ENCODE measurements around the gene CAPZA2. TPM values are rescaled to one million over a fixed set of nuclear protein-coding genes. Genes with fewer than 3 reads are reported as not detected.

The CAPZA2 gene
- total RNA-seq, 2 experiments from 2014 or later = 93.6 to 96.5 TPM

DNA sequence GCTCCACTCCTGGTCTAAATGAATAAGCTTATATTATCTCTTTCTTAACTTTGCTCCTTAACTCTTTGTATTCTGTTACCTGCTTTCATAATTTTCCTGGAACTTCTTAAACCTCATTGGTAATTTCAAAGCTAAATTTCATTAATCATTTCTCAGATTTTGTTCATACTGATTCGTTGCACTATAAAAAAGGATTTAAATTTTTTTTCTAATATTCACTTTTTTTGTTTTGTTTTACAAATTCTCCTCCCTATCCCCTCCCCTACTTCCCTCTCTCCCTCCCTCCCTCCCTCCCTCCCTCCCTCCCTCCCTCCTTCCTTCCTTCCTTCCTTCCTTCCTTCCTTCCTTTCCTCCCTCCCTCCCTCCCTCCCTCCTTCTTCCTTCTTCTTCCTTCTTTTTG is 105.6 kb downstream of the CAPZA2 start:
- no peaks in the 10 kb centered on the region for H3K4me1 ChIP-seq (ENCODE audit: insufficient read depth, low read length)
- H3K4me1 Mint-ChIP-seq (ENCODE audit: low read depth) = no peaks in the 10 kb centered on the region
- no peaks in the 10 kb centered on the region for H3K9me3 ChIP-seq (ENCODE audit: control insufficient read depth in 1 of 2, insufficient read depth in 1 of 2, low read length in 2 of 2)
- ChIA-PET CTCF (no interaction called here), POLR2A (no interaction called here)
- H3K4me3 ChIP-seq (ENCODE audit: low read length) = no peak overlapping the region
- ATAC-seq (ENCODE audit: poor library complexity) (no peak), DNase-seq (no peak)
- H3K36me3 Mint-ChIP-seq (ENCODE audit: low read depth) = no peaks in the 10 kb centered on the region
- no peaks in the 10 kb centered on the region for H3K27me3 ChIP-seq (ENCODE audit: control insufficient read depth in 1 of 2, insufficient read depth in 2 of 2, low read length in 2 of 2)
- no peaks in the 10 kb centered on the region for H3K27me3 Mint-ChIP-seq
- H3K27ac ChIP-seq (ENCODE audit: low read depth in 1 of 2, low read length in 2 of 2) = no peak overlapping the region
- no peak overlapping the region for H3K4me3 Mint-ChIP-seq
- intact Hi-C loops (cut with DNase I, micrococcal nuclease) = no loop called here
- H3K36me3 ChIP-seq (ENCODE audit: insufficient read depth, low read length) = no peaks in the 10 kb centered on the region
- no peaks in the 10 kb centered on the region for H3K9me3 Mint-ChIP-seq
- H3K27ac Mint-ChIP-seq = no peak overlapping the region
- TF ChIP-seq, protein P1, sequence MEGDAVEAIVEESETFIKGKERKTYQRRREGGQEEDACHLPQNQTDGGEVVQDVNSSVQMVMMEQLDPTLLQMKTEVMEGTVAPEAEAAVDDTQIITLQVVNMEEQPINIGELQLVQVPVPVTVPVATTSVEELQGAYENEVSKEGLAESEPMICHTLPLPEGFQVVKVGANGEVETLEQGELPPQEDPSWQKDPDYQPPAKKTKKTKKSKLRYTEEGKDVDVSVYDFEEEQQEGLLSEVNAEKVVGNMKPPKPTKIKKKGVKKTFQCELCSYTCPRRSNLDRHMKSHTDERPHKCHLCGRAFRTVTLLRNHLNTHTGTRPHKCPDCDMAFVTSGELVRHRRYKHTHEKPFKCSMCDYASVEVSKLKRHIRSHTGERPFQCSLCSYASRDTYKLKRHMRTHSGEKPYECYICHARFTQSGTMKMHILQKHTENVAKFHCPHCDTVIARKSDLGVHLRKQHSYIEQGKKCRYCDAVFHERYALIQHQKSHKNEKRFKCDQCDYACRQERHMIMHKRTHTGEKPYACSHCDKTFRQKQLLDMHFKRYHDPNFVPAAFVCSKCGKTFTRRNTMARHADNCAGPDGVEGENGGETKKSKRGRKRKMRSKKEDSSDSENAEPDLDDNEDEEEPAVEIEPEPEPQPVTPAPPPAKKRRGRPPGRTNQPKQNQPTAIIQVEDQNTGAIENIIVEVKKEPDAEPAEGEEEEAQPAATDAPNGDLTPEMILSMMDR (IDR thresholded peaks at IDR 0.05) = no peak

DNA sequence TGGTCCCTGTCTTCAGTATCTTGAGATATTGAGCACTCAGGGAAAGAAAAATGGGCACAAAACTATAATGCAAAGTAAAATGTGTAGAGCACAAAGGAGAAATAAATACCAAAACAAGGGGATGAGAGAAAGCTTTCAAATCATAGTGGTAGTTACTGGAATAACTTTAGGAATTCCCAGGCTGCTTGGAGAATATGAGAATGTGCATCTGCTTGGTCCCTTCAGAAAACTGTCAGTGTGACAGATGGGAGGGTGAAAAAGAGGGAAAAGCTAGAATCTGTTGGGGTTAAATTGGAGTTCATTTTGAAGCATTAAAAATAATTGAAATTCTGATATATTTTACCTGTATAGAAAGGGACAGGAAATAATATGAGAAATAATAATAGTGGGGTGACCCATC is 106.2 kb downstream of the CAPZA2 start:
- H3K27ac ChIP-seq (ENCODE audit: low read depth in 1 of 2, low read length in 2 of 2) = no peak overlapping the region
- Mint-ChIP-seq H3K36me3 (ENCODE audit: low read depth) (no peaks in the 10 kb centered on the region), H3K27me3 (no peaks in the 10 kb centered on the region), H3K9me3 (no peaks in the 10 kb centered on the region), H3K27ac (no peak overlapping the region), H3K4me1 (ENCODE audit: low read depth) (no peaks in the 10 kb centered on the region), H3K4me3 (no peak overlapping the region)
- intact Hi-C loops (cut with DNase I, micrococcal nuclease) = no loop called here
- ATAC-seq (ENCODE audit: poor library complexity) = no peak
- CTCF ChIA-PET = no interaction called here
- no peaks in the 10 kb centered on the region for H3K9me3 ChIP-seq (ENCODE audit: control insufficient read depth in 1 of 2, insufficient read depth in 1 of 2, low read length in 2 of 2)
- TF ChIP-seq, protein P1 (IDR thresholded peaks at IDR 0.05) = no peak
- H3K36me3 ChIP-seq (ENCODE audit: insufficient read depth, low read length) = no peaks in the 10 kb centered on the region
- no peak for DNase-seq
- H3K4me3 ChIP-seq (ENCODE audit: low read length) = no peak overlapping the region
- POLR2A ChIA-PET = no interaction called here
- no peaks in the 10 kb centered on the region for H3K27me3 ChIP-seq (ENCODE audit: control insufficient read depth in 1 of 2, insufficient read depth in 2 of 2, low read length in 2 of 2)
- H3K4me1 ChIP-seq (ENCODE audit: insufficient read depth, low read length) = no peaks in the 10 kb centered on the region

DNA sequence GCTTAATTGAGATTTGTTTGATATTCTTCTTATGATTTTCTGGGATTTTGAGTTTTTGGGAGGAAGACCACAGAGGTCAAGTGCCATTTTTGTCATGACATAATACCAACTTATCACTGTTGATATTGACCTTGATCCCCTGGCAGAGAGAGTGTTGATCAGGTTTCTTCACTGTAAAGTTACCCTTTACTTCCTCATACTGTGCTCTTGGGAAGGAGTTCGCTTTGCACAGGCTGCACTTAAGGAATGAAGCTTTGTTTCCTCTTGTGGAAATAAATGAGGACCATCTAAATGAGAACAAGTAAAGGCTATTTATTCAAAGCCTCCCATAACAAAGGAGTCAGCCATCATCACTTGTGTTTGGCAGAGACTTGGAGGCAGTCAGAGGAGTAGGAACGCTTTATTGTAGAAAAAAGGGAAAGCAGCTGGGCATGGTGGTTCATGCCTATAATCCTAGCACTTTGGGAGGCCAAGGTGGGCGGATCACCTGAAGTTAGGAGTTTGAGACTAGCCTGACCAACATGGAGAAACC is 107.0 kb downstream of the CAPZA2 start:
- Histone ChIP-seq H3K4me3 (ENCODE audit: low read length) (no peak overlapping the region), H3K36me3 (ENCODE audit: insufficient read depth, low read length) (no peaks in the 10 kb centered on the region), H3K4me1 (ENCODE audit: insufficient read depth, low read length) (no peaks in the 10 kb centered on the region), H3K9me3 (ENCODE audit: control insufficient read depth in 1 of 2, insufficient read depth in 1 of 2, low read length in 2 of 2) (no peaks in the 10 kb centered on the region), H3K27me3 (ENCODE audit: control insufficient read depth in 1 of 2, insufficient read depth in 2 of 2, low read length in 2 of 2) (no peaks in the 10 kb centered on the region), H3K27ac (ENCODE audit: low read depth in 1 of 2, low read length in 2 of 2) (no peak overlapping the region)
- POLR2A ChIA-PET = no interaction called here
- CTCF ChIA-PET = no interaction called here
- intact Hi-C loops (cut with DNase I, micrococcal nuclease) = no loop called here
- Mint-ChIP-seq H3K4me3 (no peak overlapping the region), H3K4me1 (ENCODE audit: low read depth) (no peaks in the 10 kb centered on the region), H3K36me3 (ENCODE audit: low read depth) (no peaks in the 10 kb centered on the region), H3K27ac (no peak overlapping the region), H3K9me3 (no peaks in the 10 kb centered on the region), H3K27me3 (no peaks in the 10 kb centered on the region)
- DNase-seq (no peak), ATAC-seq (ENCODE audit: poor library complexity) (no peak)
- TF ChIP-seq, protein P1 (IDR thresholded peaks at IDR 0.05) = no peak

Measured in CD4-positive, alpha-beta T cell (primary cell).